IMR-90 (cell line): ENCODE measurements around the gene GPR65. TPM values are rescaled to one million over a fixed set of nuclear protein-coding genes. Genes with fewer than 3 reads are reported as not detected.

Experiments used
- ATAC-seq: fragments of 200-7000 bp; cut with Tn5 transposase; 2 replicates; pipeline ENCODE4 v1.9.1; 2020; ENCODE audit warnings: low read depth, mild to moderate bottlenecking, moderate library complexity
- BruUV-seq: library from RNA; stranded (reverse); fragments of 400-500 nt; replicated peaks from 2 replicates; lab custom pipeline; 2021; lab: Mats Ljungman, UMichigan
- CTCF ChIA-PET: fragments of 300-600 bp; formaldehyde crosslinking; extraction: SDS; loops from one replicate; lab custom pipeline; 2021; ENCODE audit warnings: antibody characterized with exemption; lab: Yijun Ruan, JAX
- POLR2A ChIA-PET: fragments of 300-600 bp; sonication (Branson Sonifier 250); formaldehyde crosslinking; loops from one replicate; lab custom pipeline; 2022; ENCODE audit warnings: antibody characterized with exemption; ENCODE audit not compliant: unreplicated experiment; lab: Charles Lee
- DNase-seq: peaks from one replicate; pipeline ENCODE4 v3.0.0; 2013
- H2AFZ ChIP-seq: replicated peaks from 2 replicates; pipeline ENCODE3; 2013; ENCODE audit warnings: low read length, mild to moderate bottlenecking; ENCODE audit not compliant: poor library complexity
- H2AK5ac ChIP-seq: 2 replicates; pipeline ENCODE4 v1.6.1; 2013; ENCODE audit warnings: low read depth, low read length, inconsistent platforms
- H2AK9ac ChIP-seq: replicated peaks from 2 replicates; pipeline ENCODE3; 2013; ENCODE audit warnings: mild to moderate bottlenecking, low read depth, low read length, moderate library complexity; ENCODE audit not compliant: poor library complexity
- H2BK120ac ChIP-seq: 2 replicates; pipeline ENCODE4 v1.6.1; 2013; ENCODE audit warnings: low read depth, low read length, inconsistent platforms
- H2BK15ac ChIP-seq: 3 replicates; pipeline ENCODE4 v1.6.1; 2013; ENCODE audit warnings: low read depth, low read length, inconsistent platforms
- H2BK20ac ChIP-seq: 2 replicates; pipeline ENCODE4 v1.6.1; 2013; ENCODE audit warnings: low read depth, mild to moderate bottlenecking, inconsistent platforms, low read length, moderate library complexity
- H2BK5ac ChIP-seq: 2 replicates; pipeline ENCODE4 v1.6.1; 2013; ENCODE audit warnings: mild to moderate bottlenecking, low read depth, low read length, inconsistent platforms; ENCODE audit not compliant: poor library complexity, severe bottlenecking
- H3K14ac ChIP-seq: replicated peaks from 2 replicates; pipeline ENCODE4 v1.6.1; 2013; ENCODE audit warnings: low read depth, low read length, inconsistent platforms
- H3K18ac ChIP-seq: 2 replicates; pipeline ENCODE4 v1.6.1; 2013; ENCODE audit warnings: low read depth, low read length, control low read depth
- H3K23ac ChIP-seq: 2 replicates; pipeline ENCODE4 v1.6.1; 2013; ENCODE audit warnings: low read depth, low read length, inconsistent platforms
- H3K27ac ChIP-seq: 2 replicates; pipeline ENCODE4 v1.5.1; 2013; ENCODE audit warnings: mild to moderate bottlenecking, control low read depth, low read length; ENCODE audit not compliant: insufficient read depth
- H3K27me3 ChIP-seq: 2 replicates; pipeline ENCODE4 v1.6.1; 2013; ENCODE audit warnings: low read length; ENCODE audit not compliant: control insufficient read depth, insufficient read depth
- H3K36me3 ChIP-seq: 2 replicates; pipeline ENCODE4 v1.6.1; 2013; ENCODE audit warnings: low read length, mixed read lengths; ENCODE audit not compliant: control insufficient read depth, insufficient read depth
- H3K4ac ChIP-seq: 2 replicates; pipeline ENCODE4 v1.6.1; 2013; ENCODE audit warnings: low read depth, low read length, inconsistent platforms
- H3K4me1 ChIP-seq: 2 replicates; pipeline ENCODE4 v1.6.1; 2013; ENCODE audit warnings: low read length, mixed read lengths; ENCODE audit not compliant: control insufficient read depth, insufficient read depth
- H3K4me2 ChIP-seq: 2 replicates; pipeline ENCODE4 v1.6.1; 2013; ENCODE audit warnings: low read depth, mild to moderate bottlenecking, control low read depth, low read length, moderate library complexity
- H3K4me3 ChIP-seq: 2 replicates; pipeline ENCODE4 v1.5.1; 2013; ENCODE audit warnings: low read depth, mild to moderate bottlenecking, control low read depth, low read length, moderate library complexity; ENCODE audit not compliant: insufficient read depth
- H3K56ac ChIP-seq: 2 replicates; pipeline ENCODE4 v1.6.1; 2013; ENCODE audit warnings: low read length, inconsistent platforms; ENCODE audit not compliant: insufficient read depth; ENCODE audit errors: extremely low read depth
- H3K79me1 ChIP-seq, 2 experiments: 2 replicates each; pipeline ENCODE4 v1.6.1; 2013; ENCODE audit warnings: low read length in 2 of 2, inconsistent platforms in 1 of 2, low read depth in 1 of 2
- H3K9ac ChIP-seq: 2 replicates; pipeline ENCODE4 v1.6.1; 2013; ENCODE audit warnings: low read depth, low read length, control low read depth
- H3K9me1 ChIP-seq: 2 replicates; pipeline ENCODE4 v1.6.1; 2013; ENCODE audit warnings: low read length, inconsistent platforms; ENCODE audit not compliant: insufficient read depth
- H3K9me3 ChIP-seq: 2 replicates; pipeline ENCODE4 v1.6.1; 2013; ENCODE audit warnings: low read length; ENCODE audit not compliant: control insufficient read depth, insufficient read depth
- H4K20me1 ChIP-seq: 2 replicates; pipeline ENCODE4 v1.6.1; 2013; ENCODE audit warnings: low read length, inconsistent platforms; ENCODE audit not compliant: insufficient read depth
- H4K5ac ChIP-seq: 2 replicates; pipeline ENCODE4 v1.6.1; 2013; ENCODE audit warnings: mild to moderate bottlenecking, low read depth, low read length, control low read depth
- H4K8ac ChIP-seq, 2 experiments: 2 replicates each; pipeline ENCODE4 v1.6.1; 2013; ENCODE audit warnings: low read depth in 2 of 2, low read length in 2 of 2, control low read depth in 1 of 2, inconsistent platforms in 1 of 2
- H4K91ac ChIP-seq: 2 replicates; pipeline ENCODE4 v1.6.1; 2013; ENCODE audit warnings: low read depth, low read length, inconsistent platforms; ENCODE audit not compliant: insufficient read depth
- BHLHE40 ChIP-seq: fragments of 150-350 bp; IDR thresholded peaks from 2 replicates; pipeline ENCODE4 v1.6.1; 2016; ENCODE audit warnings: mild to moderate bottlenecking, low read depth, low read length
- CHD1 ChIP-seq: IDR thresholded peaks from 2 replicates; pipeline ENCODE4 v1.6.1; 2012; ENCODE audit warnings: low read depth, low read length, improper control_type of control experiment
- ELK1 ChIP-seq: fragments of 150-350 bp; IDR thresholded peaks from 2 replicates; pipeline ENCODE4 v1.6.1; 2016; ENCODE audit warnings: low read depth, mild to moderate bottlenecking, low read length, moderate library complexity, borderline replicate concordance
- FOS ChIP-seq: fragments of 150-350 bp; IDR thresholded peaks from 2 replicates; pipeline ENCODE4 v1.6.1; 2016; ENCODE audit warnings: low read depth, low read length
- POLR2A ChIP-seq: IDR thresholded peaks from 2 replicates; pipeline ENCODE4 v1.6.1; 2012; ENCODE audit warnings: mild to moderate bottlenecking, low read depth, low read length
- RFX5 ChIP-seq: IDR thresholded peaks from 2 replicates; pipeline ENCODE4 v1.8.0; 2012; ENCODE audit warnings: low read depth, mild to moderate bottlenecking, low read length, moderate library complexity
- WGBS, 2 experiments: methylation state at CpG; one replicate each; pipeline versions ENCODE4 v1.1.5 to v1.1.7; 2013; ENCODE audit warnings: missing lambda C conversion rate in 2 of 2; ENCODE audit not compliant: insufficient read length in 1 of 2; ENCODE audit errors: extremely low coverage in 2 of 2; 5-methylcytosine and 5-hydroxymethylcytosine counted together
- dilution Hi-C: fragments of 300-500 bp; cut with HindIII; formaldehyde crosslinking; loops from one replicate; pipeline ENCODE4 v1.14.3; 2018; ENCODE audit warnings: low sequenced_read_pairs; ENCODE audit not compliant: unreplicated experiment
- in situ Hi-C: fragments of 300-500 bp; cut with MboI; formaldehyde crosslinking; loops from 3 replicates; pipeline ENCODE4 v1.14.3; 2019; ENCODE audit warnings: low sequenced_read_pairs, inconsistent platforms, mixed read lengths
- intact Hi-C: fragments of 100-400 bp; cut with micrococcal nuclease; formaldehyde crosslinking; loops from 2 replicates; pipeline ENCODE4 v1.10.0; 2022
- polyA plus RNA-seq, 3 experiments: library from polyadenylated mRNA; depleted of rRNA; stranded (reverse); fragments of >200 nt; gene quantifications; 2 replicates each; pipeline ENCODE4 v1.2.3, GENCODE V29; 2012; ENCODE audit warnings: low replicate concordance in 1 of 3
- total RNA-seq: library from RNA; depleted of rRNA; stranded (reverse); fragments of >200 nt; gene quantifications from 2 replicates; pipeline ENCODE4 v1.2.3, GENCODE V29; 2012

GPR65 gene
- total and polyA plus RNA-seq, 2 of the 4 experiments (the other 2 are of a cell fraction), result 0.05 to 0.18 TPM

DNA sequence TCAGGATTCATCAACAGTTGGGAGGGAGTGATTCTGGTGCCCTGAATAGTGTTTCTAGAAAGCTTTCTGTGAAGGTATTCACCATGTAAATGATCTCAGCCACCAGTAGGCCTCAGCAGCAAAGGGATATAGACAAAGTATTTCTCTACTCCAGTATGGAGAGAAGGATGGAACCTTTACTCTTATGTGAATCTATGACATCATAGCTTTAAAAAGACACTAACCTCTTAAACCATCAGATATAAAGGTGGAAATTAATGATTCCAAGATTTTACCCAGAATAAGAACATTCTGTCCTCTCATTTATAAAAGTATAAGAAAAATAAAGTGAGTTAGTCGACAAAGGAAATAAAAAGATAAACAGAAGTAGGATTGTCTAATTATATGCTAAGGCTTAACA lies 4.6 kb downstream of the GPR65 start:
- in situ Hi-C loops, result no loop called here
- H3K79me1 ChIP-seq, result no peaks in the 10 kb centered on the region
- H2AFZ ChIP-seq, result no peak overlapping the region
- no CpG with 5 or more reads among the region's 1 CpG for WGBS, 2 experiments
- H3K9me3 ChIP-seq, result no peaks in the 10 kb centered on the region
- H2AK9ac ChIP-seq, result no peak overlapping the region
- no peak for TF ChIP-seq FOS
- TF ChIP-seq BHLHE40, result no peak
- no peak for TF ChIP-seq CHD1
- TF ChIP-seq RFX5, result no peak
- TF ChIP-seq ELK1, result no peak
- TF ChIP-seq POLR2A, result no peak
- no peak overlapping the region for H3K56ac ChIP-seq
- H4K20me1 ChIP-seq, result no peaks in the 10 kb centered on the region
- ChIA-PET POLR2A (interaction anchor here (0.6 kb wide), 1 partner anchor 114 kb away, joined by 4 read pairs; no protein-coding TSS in a partner anchor), CTCF (no interaction called here)
- H4K8ac ChIP-seq, result no peak overlapping the region
- no peak overlapping the region for H3K14ac ChIP-seq
- no peak overlapping the region for H4K91ac ChIP-seq
- intact Hi-C loops, result no loop called here
- no peak overlapping the region for H3K18ac ChIP-seq
- no peak for ATAC-seq
- no peak overlapping the region for H2BK15ac ChIP-seq
- no peak for DNase-seq
- H2BK120ac ChIP-seq, result no peak overlapping the region
- H4K5ac ChIP-seq, result no peak overlapping the region
- no peak overlapping the region for H3K23ac ChIP-seq
- no peaks in the 10 kb centered on the region for H3K27me3 ChIP-seq
- dilution Hi-C loops, result no loop called here
- H3K36me3 ChIP-seq, result no peaks in the 10 kb centered on the region
- no peak overlapping the region for H3K4me2 ChIP-seq
- no peak overlapping the region for H3K27ac ChIP-seq
- H3K4me1 ChIP-seq, result no peaks in the 10 kb centered on the region; the same call in 1 of the 2 replicates
- no peak overlapping the region for H2BK5ac ChIP-seq
- H3K9me1 ChIP-seq, result no peaks in the 10 kb centered on the region
- H3K9ac ChIP-seq, result no peak overlapping the region
- no peak overlapping the region for H2AK5ac ChIP-seq
- BruUV-seq, result no TSS peak
- no peak overlapping the region for H3K4ac ChIP-seq
- no peak overlapping the region for H2BK20ac ChIP-seq
- no peak overlapping the region for H3K4me3 ChIP-seq
